GM12875 (cell line): ENCODE results near the gene NPAT.

Experiments
- H3K4me3 ChIP-seq: one replicate; pipeline ENCODE4 v1.5.1; 2011; ENCODE audit warnings: low read depth, low read length, control low read depth
- CTCF ChIP-seq: IDR thresholded peaks from 2 replicates; pipeline ENCODE4 v1.5.1; 2011; ENCODE audit warnings: low read depth, mild to moderate bottlenecking, control low read depth, inconsistent platforms, low read length, moderate library complexity, borderline replicate concordance; ENCODE audit not compliant: insufficient read depth

Gene NPAT

GRCh38 chr11:108160970-108161566 lies 61.4 kb downstream of the NPAT start:
- TF ChIP-seq CTCF, result no peak
- H3K4me3 ChIP-seq, result no peak overlapping the region

DNA sequence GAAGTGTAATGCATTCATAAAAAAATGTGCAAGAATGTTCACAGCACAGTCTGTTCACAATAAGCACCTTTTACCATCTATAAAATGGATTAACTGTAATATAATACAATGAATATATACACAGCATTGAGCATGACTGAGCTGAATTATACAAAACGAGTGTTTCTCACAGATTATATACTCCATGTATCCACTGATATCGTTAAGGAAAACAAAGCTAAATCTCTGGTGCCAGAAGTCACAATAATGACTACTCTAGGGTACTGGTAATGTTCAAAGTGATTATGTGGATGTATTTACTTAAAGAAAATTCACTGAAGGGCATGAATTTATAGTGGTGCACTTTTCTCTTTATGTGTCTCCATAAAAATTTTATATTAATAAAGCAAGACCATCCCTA lies 67.8 kb downstream of the NPAT start:
- TF ChIP-seq CTCF, result no peak
- no peak overlapping the region for H3K4me3 ChIP-seq

DNA sequence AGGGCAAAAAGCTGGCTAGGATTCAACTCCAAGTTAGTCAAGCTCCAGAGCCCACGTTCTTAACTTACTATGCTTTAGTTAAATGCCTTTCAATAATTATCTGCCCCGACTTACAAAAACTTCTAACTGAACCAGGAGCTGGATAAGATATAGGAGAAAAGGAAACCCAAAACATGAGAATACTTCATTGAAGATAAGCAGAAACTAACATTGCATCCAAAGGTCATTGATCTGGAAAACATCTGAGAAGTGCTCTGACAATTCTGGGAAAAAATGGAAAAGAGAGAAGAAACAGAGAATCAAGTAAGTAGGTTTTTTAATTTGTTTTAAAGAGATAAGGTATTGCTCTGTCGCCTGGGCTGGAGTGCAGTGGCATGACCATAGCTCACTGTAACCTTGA lies 73.9 kb downstream of the NPAT start:
- TF ChIP-seq CTCF, result no peak
- H3K4me3 ChIP-seq, result no peak overlapping the region

DNA sequence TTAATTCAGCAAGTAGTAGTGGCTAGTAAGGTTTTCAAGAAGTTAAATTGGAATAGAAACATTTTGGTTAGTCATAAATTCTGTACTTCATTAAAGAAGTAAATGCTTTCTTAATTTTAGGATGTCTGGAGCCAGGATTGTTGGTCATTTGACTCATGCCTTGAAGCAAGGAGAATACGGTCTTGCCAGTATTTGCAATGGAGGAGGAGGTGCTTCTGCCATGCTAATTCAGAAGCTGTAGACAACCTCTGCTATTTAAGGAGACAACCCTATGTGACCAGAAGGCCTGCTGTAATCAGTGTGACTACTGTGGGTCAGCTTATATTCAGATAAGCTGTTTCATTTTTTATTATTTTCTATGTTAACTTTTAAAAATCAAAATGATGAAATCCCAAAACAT lies 75.3 kb downstream of the NPAT start:
- H3K4me3 ChIP-seq, result no peak overlapping the region
- no peak for TF ChIP-seq CTCF

- TF ChIP-seq CTCF, result no peak
- no peak overlapping the region for H3K4me3 ChIP-seq
Measured at GRCh38 chr11:108144615-108145014, 77.8 kb downstream of the NPAT start.

DNA sequence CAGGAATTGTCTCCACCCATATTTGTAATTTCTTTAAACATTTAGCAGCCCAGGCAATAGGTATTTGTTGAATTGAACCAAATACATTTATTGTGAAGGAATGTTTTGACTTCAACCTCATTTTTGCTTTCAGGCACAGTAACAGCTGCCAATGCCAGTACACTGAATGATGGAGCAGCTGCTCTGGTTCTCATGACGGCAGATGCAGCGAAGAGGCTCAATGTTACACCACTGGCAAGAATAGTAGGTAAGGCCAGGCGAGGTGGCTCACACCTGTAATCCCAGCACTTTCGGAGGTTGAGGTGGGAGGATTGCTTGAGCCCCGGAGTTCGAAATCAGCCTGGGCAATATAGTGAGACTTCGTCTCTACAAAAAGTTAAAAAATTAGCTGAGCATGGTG lies 80.1 kb downstream of the NPAT start:
- no peak for TF ChIP-seq CTCF

GRCh38 chr11:108137212-108137611 lies 85.2 kb downstream of the NPAT start:
- no peak overlapping the region for H3K4me3 ChIP-seq
- no peak for TF ChIP-seq CTCF

More for the DNA sequence above, 80.1 kb downstream of the NPAT start:
- H3K4me3 ChIP-seq, result no peak overlapping the region
